Uterus (tissue), 4 donors: ENCODE data around the gene TMEM125. TPM values are rescaled to one million over a fixed set of nuclear protein-coding genes. Genes with fewer than 3 reads are reported as not detected.

ENCODE experiments used
- DNase-seq, 2 donors: peaks; one replicate each; pipeline ENCODE4 v3.0.0-alpha.2; 2019 to 2020
- H3K27ac ChIP-seq, 2 donors: fragments of 200-600 bp; sonication (generic); 1 replicate in 1 of 2; 2 replicates in 1 of 2; pipeline ENCODE4 v1.5.1; 2016 to 2018
- H3K27me3 ChIP-seq, 2 donors: fragments of 200-600 bp; sonication (generic); one replicate each; pipeline ENCODE4 v1.5.1; 2018 to 2019; ENCODE audit warnings: control low read depth in 1 of 2
- H3K36me3 ChIP-seq, 2 donors: fragments of 200-600 bp; sonication (generic); one replicate each; pipeline ENCODE4 v1.5.1; 2019; ENCODE audit warnings: control low read depth in 1 of 2
- H3K4me1 ChIP-seq, 2 donors: fragments of 200-600 bp; sonication (generic); one replicate each; pipeline ENCODE4 v1.5.1; 2018 to 2019; ENCODE audit warnings: control low read depth in 1 of 2
- H3K4me3 ChIP-seq, 2 donors: fragments of 200-600 bp; sonication (generic); 1 replicate in 1 of 2; 2 replicates in 1 of 2; pipeline ENCODE4 v1.5.1; 2018 to 2019; ENCODE audit warnings: mild to moderate bottlenecking in 1 of 2
- H3K9me3 ChIP-seq, 2 donors: fragments of 200-600 bp; sonication (generic); one replicate each; pipeline ENCODE4 v1.5.1; 2019; ENCODE audit warnings: control low read depth in 1 of 2
- POLR2A ChIP-seq, 2 donors: fragments of 450-650 bp; IDR thresholded peaks; one replicate each; pipeline ENCODE4 v1.6.1; 2016; ENCODE audit warnings: antibody characterized with exemption in 2 of 2, mild to moderate bottlenecking in 1 of 2, moderate library complexity in 1 of 2
- intact Hi-C: fragments of 100-400 bp; cut with DNase I; formaldehyde crosslinking; loops from one replicate; pipeline ENCODE4 v1.15.1; 2023; ENCODE audit warnings: low total_unique reads
- total RNA-seq, 4 donors: library from RNA; depleted of rRNA in 3 of 4; stranded (reverse); fragments of >200 nt in 3 of 4; gene quantifications; one replicate each; pipeline versions ENCODE4 v1.1.0 to v1.2.4, GENCODE V29; 2014 to 2023
- TF ChIP-seq, protein P1 (sequence below), 4 experiments: fragments of 200-600 bp in 2 of 4; fragments of 450-650 bp in 2 of 4; sonication (generic) in 2 of 4; IDR thresholded peaks; one replicate each; pipeline ENCODE4 v1.5.1; 2016 to 2019; ENCODE audit warnings: antibody characterized with exemption in 4 of 4, mild to moderate bottlenecking in 2 of 4, moderate library complexity in 1 of 4
- donor health status: DM: yes; HTN: yes; CAD: no.

TMEM125 gene
- total RNA-seq: 1 to 10 TPM in 1 of 4 donors, under 1 TPM in 1, not detected in 2; 0.55 to 3.6 TPM

DNA sequence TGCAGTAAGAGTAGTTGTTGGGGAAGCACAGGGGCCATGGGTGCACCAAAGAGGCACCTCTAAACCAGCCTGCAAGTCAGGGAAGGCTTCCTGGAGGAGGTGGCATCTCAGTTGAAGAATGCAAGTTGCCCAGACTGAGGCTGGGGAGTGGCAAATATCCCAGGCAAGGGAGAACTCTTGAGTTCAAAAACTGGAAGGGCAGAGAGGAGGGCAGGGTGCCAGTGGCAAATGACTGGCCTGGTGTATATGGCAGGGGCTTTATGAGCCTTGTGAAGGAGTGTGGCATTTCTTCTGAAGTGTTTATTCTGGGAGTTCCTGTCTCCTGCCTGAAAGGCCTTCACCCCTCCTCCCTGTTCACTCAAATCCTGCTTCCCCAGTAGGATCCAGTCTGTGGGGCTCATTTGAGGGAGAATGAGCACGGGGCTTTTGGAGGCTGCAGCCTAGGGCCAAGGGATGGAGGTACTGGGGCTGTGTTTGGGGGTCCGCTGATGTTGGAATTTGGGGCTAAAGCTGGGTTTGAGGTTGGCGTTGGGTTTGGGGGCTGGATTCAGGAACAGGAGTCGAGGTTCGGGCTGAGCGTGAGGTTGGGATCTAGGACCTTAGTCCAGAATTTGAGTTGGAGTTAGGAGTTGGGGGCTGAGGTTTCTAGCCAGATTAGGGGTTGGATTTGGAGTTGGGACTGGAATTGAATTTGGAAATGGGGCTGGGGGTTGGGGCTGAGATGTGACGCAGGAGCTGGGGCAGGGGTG, at the start of gene TMEM125:
TMEM125 (plus strand) TSS at position 357 of the 749 bp plus-strand sequence. CDS start 2,740 bp downstream, outside the sequence.
- Histone ChIP-seq H3K27ac (no peak within 1 kb of the TSS), H3K36me3 (no peaks in the 10 kb centered on the region), H3K4me1 (no peaks in the 10 kb centered on the region), H3K27me3 (no peaks in the 10 kb centered on the region), H3K4me3 (no peak within 1 kb of the TSS), H3K9me3 (no peaks in the 10 kb centered on the region)
- DNase-seq: no peak
- TF ChIP-seq POLR2A (IDR thresholded peaks at IDR 0.05): no peak
- TF ChIP-seq, protein P1, sequence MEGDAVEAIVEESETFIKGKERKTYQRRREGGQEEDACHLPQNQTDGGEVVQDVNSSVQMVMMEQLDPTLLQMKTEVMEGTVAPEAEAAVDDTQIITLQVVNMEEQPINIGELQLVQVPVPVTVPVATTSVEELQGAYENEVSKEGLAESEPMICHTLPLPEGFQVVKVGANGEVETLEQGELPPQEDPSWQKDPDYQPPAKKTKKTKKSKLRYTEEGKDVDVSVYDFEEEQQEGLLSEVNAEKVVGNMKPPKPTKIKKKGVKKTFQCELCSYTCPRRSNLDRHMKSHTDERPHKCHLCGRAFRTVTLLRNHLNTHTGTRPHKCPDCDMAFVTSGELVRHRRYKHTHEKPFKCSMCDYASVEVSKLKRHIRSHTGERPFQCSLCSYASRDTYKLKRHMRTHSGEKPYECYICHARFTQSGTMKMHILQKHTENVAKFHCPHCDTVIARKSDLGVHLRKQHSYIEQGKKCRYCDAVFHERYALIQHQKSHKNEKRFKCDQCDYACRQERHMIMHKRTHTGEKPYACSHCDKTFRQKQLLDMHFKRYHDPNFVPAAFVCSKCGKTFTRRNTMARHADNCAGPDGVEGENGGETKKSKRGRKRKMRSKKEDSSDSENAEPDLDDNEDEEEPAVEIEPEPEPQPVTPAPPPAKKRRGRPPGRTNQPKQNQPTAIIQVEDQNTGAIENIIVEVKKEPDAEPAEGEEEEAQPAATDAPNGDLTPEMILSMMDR (IDR thresholded peaks at IDR 0.05): no peak
- intact Hi-C loops: no loop called here

DNA sequence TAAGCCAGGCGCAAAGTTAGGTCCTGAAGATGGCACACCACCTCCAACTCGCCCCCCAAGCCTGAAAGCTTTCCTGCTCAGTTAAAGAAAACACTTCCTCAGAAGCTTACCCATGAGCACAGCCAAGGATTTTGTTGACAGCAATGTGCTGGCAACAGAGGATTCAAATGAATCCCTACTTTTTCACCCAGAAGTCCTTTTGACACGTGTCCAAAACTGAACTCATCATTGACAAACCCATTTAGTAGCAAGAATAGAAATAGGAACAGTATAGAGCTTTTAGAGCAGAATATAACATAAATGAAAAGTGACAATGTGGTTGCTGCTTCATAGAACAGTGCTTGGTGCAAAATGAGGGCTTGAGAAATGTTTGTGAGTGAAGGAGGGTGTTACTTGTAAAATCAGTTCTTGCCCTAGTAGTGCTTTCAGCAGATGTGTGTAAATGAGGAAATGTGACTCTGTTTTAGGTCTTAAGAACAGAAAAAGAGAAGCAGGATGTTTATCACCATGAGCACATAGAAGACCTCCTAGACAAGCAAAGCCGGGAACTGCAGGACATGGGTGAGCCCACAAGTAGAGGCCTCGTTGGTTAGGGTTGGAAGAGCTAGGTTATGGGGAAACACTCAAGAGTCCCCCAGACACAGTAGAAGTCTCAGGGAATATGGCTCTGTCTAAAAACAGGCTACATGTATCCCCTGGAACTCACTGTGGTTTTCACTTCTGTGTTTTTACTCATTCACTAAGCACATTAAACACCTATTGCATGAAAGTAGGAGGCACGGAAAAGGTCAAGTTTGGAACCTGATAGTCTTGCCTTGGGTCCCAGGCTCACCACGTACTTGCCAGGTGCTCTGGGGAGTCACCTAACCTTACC, 48.6 kb upstream of the TMEM125 start:
- H3K36me3 ChIP-seq: no peaks in the 10 kb centered on the region

DNA sequence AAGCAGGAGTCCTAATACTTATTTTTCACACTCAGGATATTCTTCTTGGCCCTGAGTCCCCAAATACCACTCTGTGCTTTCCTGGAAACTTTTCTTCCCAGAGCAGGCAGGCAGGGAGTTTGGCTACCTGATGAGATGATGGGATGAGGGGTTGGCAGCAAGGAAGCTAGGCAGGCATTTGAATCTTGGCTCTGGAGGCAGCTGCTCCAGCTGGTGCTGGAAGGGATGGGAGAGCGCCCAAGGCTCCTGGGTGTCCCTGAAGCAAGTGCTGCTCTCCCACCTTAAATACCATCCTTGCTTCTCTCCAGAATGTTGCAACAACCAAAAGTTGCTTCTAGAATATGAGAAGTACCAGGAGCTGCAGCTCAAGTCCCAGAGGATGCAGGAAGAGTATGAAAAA, 48.0 kb upstream of the TMEM125 start:
- Histone ChIP-seq H3K27me3 (no peaks in the 10 kb centered on the region), H3K36me3 (no peaks in the 10 kb centered on the region), H3K4me1 (no peaks in the 10 kb centered on the region), H3K27ac (no peak overlapping the region), H3K4me3 (no peak overlapping the region), H3K9me3 (no peaks in the 10 kb centered on the region)
- DNase-seq: no peak
- intact Hi-C loops: loop anchor here (10.0 kb wide), 1 partner anchor 193 kb away; no protein-coding TSS in a partner anchor
- no peak for TF ChIP-seq POLR2A (IDR thresholded peaks at IDR 0.05)
- TF ChIP-seq, protein P1 (IDR thresholded peaks at IDR 0.05): no peak

More for the DNA sequence above, 48.6 kb upstream of the TMEM125 start:
- Histone ChIP-seq H3K27ac (no peak overlapping the region), H3K27me3 (no peaks in the 10 kb centered on the region), H3K4me1 (no peaks in the 10 kb centered on the region), H3K4me3 (no peak overlapping the region), H3K9me3 (no peaks in the 10 kb centered on the region)
- intact Hi-C loops: loop anchor here (10.0 kb wide), 1 partner anchor 194 kb away; no protein-coding TSS in a partner anchor
- no peak for DNase-seq
- TF ChIP-seq, protein P1 (IDR thresholded peaks at IDR 0.05): no peak
- TF ChIP-seq POLR2A (IDR thresholded peaks at IDR 0.05): no peak

DNA sequence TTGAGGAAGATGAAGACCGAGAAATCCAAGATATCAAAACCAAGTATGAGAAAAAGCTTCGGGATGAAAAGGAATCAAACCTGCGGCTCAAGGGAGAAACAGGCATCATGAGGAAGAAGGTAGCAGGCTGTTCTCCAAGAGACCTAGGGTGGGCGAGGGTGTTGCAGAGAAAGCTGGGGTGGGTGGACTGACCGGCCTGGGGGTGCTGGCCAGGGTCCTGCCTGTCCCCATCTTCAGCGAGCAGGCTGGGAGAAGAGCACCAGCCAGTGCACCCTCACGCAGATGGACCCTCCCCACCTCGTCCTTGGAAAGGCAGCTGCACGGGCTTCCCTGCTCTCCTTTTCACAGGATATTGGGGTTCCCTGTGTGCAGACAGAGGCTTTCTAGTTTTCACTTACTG, 46.9 kb upstream of the TMEM125 start:
- Histone ChIP-seq H3K9me3 (no peaks in the 10 kb centered on the region), H3K4me1 (no peaks in the 10 kb centered on the region), H3K27ac (no peak overlapping the region), H3K27me3 (no peaks in the 10 kb centered on the region), H3K4me3 (no peak overlapping the region), H3K36me3 (no peaks in the 10 kb centered on the region)
- intact Hi-C loops: loop anchor here (10.0 kb wide), 1 partner anchor 192 kb away; no protein-coding TSS in a partner anchor
- DNase-seq: no peak
- TF ChIP-seq, protein P1 (IDR thresholded peaks at IDR 0.05): no peak
- no peak for TF ChIP-seq POLR2A (IDR thresholded peaks at IDR 0.05)
